KG1 (cell line): Measurements from ENCODE around the gene KRTAP10-5.
"Not testable (repeated sequence)": the region's sequence is repeated elsewhere in the genome, so short reads cannot be mapped to it uniquely, and the experiment has no call there.

Source experiments
- DNase-seq: peaks from one replicate; lab custom pipeline; 2025; lab: John Stamatoyannopoulos, UW

KRTAP10-5 gene

DNA sequence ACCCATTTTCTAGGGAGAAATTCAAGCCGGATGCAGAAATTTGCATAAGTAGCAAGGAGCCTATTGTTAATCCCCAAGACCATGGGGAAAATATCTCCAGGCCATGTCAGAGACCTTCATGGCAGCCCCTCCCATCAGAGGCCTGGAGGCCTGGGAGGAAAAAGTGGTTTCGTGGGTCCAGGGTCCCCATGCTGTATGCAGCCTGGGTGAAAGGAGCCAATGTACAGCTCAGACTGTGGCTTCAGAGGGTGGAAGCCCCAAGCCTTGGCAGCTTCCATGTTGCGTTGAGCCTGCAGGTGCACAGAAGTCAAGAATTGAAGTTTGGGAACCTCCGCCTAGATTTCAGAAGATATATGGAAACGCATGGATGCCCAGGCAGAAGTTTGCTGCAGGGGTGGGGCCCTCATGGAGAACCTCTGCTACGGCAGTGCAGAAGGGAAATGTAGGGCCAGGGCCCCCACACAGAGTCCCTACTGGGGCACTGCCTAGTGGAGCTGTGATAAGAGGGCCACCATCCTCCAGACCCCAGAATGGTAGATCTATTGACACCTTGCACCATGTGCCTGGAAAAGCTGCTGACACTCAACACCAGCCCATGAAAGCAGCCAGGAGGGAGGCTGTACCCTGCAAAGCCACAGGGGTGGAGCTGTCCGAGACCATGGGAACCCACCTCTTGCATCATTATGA is 29.9 kb upstream of the KRTAP10-5 start:
- not testable (repeated sequence) for DNase-seq

DNA sequence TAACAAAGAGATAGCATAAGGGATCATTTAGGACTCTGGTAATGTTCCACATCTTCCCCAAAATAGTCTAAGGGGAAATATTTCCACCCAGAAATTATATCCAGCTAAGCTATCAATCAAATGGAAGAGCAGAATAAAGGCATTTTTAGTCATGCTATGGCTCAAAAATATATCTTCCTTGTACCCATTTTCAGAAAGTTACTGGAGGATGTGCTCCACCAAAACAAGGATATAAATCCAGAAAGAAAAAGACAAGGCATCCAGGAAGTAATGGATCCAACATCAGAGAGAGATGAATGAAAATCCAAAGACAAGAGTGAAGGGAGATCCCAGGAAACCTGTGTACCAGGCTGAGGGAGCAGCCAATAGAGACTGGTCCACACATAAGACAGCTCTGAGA is 28.8 kb upstream of the KRTAP10-5 start:
- no peak for DNase-seq

DNA sequence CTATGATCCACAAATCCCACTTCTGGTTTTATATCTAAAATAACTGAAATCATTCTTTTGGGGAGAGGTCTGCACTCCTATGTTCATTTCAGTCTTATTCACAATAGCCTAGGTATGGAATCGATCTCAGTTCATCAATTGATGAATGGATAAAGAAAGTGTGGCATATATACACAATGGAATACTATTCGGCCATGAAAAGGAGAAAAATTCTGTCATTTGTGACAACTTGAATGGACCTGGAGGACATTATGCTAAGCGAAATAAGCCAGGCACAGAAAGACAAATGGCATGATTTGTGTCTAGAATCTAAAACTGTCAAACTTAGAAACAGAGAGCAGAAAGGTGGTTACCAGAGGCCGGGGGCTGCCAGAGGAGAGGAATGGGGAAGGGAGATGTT is 26.1 kb upstream of the KRTAP10-5 start:
- DNase-seq: no peak

DNA sequence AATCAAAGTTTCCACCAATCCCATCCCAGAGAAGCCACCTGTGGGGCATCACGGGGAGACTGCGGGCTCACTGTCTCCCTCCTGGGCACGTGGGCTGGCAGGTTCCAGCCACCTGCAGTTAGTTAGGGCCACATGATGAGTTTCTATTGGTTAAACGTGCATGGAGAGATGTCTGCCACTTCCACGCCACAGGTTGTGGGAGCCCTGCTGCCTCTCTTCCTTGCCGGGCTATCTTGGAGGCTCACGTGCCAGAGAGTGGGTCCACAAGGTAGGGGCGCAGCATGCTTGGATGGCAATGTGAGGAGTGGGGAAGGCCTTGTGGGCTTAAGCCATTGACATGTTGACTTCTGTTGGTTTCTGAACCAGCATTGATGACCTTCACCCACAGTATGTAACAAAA is 23.5 kb upstream of the KRTAP10-5 start:
- DNase-seq: no peak

DNA sequence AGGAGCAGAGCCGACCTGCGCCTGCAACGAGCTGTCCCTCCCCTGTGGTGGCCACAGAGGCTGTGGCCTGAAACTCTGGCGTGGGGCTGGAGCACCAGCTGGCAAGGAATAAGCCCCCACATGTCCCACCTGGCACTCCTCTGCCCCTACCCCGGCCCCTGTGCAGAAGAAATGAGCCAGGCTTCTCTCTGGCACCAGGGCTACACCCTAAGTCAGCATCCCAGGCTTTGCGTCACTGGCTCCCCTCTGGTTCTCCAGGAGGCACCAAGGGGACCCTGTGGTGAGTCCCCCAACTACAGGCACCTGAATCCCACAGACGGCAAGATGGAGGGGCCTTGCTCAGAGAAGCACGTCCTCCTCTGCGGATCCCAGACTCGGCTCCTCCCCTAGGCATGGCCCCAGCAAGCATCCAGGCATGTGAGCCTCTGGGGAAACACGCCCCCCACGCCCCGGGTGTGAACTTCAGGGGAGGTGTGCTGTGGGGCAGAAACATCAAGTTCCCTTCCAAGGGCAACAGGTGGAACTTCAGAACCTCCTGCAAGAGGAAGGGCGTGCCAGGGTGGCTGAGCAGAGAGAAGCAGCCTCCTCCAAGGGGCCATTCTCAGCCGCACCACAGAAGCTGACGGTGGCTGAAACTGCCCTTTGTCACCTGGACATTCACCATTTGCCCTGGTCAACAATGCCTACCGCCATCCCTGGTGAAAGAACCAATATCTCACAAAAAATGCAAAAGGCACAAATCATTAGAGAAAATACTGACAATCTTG is 22.9 kb upstream of the KRTAP10-5 start:
- no peak for DNase-seq

DNA sequence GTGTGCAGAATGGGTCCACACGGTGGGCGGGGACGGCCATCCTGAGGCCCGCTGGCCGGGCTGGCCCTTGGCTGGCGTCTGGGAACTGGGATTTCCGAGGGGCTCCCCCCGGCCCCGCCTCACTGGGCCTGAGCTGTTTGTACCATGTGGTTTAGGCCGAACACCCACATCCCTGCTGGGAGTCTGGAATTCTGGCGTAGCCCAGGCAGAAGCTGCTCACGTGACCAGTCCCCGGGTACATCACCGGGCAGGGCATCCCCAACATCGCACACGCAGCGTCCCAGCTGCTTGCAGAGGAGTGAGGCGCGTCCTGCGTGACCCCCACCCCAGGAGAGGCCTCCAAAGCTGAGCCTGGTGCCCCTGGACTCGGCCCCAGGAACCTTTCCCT is 22.1 kb upstream of the KRTAP10-5 start:
- DNase-seq: no peak

DNA sequence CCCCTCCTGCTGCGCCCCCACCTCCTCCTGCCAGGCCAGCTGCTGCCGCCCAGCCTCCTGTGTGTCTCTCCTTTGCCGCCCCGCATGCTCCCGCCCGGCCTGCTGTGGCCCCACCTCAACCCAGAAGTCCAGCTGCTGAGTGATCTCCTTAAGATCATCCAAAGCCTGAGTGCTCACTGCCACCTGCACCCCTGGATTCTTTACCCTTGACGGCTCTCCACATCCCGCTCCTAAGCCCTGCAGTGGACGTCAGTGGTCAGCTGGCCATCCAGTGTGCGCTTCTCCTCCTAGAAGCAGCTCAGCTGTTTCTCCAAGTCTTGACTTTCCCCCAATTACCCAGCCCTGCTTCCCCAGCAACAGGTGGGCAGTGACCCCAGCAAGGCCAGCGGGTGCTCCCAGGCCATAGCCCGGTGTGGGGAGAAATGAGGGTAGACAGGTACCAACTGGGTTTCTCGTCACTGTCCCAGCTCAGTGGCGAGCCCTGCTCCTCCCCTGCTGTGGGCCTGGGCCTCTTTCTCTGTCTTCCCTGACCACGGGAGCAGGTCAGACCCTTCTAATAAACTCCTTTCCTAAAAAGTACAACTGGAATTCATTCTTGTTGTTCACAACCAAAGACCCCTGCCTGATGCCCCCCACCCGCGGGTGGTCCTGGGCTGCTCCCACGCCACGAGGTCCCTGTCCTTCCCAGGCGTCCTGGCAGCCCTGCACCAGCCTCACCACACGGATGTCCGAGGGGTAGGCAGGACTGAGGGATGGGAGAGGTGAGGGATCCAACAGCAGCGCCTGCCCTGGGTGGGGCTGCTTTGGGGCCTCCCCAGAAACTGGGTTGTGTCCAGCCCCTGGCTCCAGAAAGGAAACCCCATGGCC is 21.4 kb upstream of the KRTAP10-5 start:
- no peak for DNase-seq

DNA sequence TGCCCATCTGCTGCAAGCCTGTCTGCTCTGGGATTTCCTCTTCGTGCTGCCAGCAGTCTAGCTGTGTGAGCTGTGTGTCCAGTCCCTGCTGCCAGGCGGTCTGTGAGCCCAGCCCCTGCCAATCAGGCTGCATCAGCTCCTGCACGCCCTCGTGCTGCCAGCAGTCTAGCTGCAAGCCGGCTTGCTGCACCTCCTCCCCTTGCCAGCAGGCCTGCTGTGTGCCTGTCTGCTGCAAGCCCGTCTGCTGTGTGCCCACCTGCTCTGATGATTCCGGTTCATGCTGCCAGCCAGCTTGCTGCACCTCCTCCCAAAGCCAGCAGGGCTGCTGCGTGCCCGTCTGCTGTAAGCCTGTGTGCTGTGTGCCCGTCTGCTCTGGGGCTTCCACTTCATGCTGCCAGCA is 20.7 kb upstream of the KRTAP10-5 start:
- DNase-seq: not testable (repeated sequence)

DNA sequence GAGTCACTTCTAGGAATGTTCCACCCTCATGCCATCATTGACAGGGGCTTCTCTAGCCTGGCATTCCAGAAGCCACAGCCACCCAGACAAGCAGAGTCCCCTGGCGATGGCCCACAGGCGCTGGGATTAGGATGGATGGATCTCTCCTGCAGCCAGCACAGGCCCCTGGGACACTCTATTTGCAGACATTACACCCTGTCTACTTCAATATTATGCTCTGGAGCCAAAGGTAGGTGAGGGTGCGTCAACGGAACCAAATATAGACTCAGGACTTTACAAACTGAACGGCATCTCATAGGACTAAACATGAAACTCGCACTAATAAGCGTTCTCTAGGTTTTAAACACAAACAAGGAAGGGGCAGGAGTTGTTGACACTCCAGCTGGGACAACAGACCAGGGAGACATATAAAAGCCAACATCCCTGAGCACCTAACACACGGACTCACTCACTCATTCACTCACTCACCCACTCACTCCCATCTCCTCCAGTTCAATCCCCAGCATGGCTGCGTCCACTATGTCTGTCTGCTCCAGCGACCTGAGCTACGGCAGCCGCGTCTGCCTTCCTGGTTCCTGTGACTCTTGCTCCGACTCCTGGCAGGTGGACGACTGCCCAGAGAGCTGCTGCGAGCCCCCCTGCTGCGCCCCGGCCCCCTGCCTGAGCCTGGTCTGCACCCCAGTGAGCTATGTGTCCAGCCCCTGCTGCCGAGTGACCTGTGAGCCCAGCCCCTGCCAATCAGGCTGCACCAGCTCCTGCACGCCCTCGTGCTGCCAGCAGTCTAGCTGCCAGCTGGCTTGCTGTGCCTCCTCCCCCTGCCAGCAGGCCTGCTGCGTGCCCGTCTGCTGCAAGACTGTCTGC is 19.9 kb upstream of the KRTAP10-5 start, which contains the start of gene KRTAP10-7:
Gene KRTAP10-7, plus strand, starts transcription at position 480 of the 861 bp plus-strand sequence. Its CDS starts 25 bp downstream, at position 505.
- not testable (repeated sequence) for DNase-seq

DNA sequence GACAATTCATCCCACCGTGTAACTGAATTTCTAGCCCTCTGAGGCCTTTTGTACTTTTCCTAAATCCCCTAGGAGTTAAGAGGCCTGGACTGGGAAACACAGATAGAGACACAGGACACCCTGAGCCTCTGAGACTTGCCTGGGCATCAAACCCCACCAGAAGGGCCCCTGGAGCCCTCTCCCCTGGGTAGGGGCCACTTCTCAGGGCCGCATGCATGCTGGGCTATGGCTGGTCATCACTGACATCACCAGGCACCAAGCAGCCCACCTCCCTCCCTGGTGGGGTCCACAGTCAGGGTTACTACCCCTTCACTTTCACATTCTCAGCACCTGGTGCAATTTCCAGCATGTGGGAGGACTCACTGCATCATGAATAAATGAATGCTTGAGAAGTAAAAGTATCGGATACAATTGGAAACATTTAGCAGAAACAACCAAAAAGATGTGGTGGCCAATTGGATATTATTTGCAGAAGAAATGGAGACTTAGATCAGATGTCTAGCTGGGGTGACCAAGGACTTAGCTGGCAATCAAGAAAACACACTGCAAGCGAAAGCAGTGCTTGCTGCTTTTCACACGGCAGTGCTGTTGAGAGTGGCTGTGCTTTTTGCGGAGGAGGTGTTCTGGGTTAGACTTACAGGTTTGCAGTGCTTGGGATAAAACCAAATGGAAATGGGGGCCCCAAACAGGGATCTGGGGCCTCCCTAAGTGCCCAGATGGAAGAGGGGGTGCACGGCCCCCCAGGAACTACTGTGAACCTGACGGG is 19.0 kb upstream of the KRTAP10-5 start:
- no peak for DNase-seq

DNA sequence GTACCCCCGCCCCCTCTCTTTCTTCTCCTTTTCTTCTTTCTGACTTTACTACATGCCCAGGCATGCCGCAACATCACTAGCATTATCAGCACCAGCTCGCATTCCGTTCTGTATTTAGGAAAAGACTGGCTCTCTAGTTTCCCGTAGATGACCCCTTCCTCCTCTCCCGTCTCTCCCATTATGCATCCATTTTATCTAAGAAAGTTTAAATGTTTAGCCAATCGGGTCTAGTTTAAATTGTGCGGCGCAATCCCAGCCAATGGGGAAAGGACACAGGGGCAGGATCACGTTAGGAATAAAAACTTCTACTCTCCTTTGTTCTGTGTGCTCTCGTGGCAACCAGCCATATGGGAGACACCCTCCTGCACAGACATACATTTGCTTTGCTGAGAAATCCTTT is 17.7 kb upstream of the KRTAP10-5 start:
- DNase-seq: no peak

DNA sequence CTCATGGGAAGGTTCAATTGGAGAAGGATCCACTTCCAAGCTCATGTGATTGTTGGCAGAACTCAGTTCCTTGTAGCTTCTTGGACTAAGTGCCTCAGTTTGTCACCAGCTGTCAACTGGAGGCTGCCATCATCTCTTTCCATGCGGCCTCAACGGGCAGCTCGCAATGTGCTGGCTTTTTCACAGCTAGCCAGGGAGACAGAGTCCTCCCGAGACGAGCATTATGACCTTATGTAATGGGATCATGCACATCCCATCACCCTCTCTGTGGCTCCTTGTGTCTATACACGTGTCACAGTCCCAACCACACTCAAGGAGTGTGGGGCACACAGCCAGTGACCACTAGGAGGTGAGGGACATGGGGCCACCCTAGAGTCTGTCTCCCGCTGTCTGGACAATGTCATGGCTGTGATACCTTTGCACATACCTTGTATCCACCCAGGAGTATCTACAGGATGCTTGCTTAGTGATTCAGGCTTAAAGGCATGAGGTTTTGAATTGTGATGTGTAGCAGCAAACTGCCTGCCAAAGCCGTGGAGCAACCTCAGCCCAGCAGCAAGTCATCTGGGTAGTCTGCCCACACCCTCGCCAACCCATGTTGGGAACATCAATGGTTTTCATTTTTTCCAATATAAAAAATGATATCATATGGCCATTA is 15.8 kb upstream of the KRTAP10-5 start:
- DNase-seq: no peak

DNA sequence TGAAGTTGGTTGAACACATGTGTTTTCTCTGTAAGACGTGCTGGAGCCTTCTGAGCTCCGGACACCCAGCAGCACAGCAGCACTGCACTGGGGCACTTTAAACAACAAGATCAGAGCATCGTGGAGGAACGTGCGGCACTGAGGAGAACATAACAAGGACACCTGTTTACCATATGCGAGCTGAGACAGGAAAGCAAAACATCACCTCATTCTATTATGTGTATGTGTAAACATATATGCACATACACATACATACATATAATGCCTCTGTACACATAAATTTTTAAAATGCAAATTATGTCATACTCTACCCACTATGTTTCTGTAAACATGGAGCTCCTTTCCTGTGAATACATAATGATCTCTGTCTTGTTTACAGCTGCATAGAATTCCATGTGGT is 15.1 kb upstream of the KRTAP10-5 start:
- no peak for DNase-seq

DNA sequence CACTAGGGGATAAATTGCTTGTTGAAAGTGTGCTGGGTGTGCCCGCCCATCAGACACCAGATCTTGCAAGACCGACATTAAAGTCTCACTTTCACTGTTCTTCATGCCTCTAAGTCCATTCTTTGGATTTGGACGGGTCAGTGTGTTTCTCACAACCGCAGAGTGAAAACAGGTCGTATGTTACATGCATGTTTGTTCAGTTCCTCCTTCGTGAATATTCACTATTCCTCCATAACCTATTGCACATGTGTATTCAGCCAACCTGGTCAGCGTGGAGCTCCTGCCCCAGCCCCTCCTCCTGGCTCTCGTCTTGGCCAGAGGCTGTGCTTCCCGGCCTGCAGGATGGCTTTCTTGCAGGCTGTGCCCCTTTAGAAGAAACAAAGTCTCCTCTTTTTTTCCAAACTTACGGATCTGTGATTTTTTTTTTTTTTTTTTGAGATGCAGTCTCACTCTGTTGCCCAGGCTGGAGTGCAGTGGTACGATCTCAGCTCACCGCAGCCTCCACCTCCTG is 14.1 kb upstream of the KRTAP10-5 start:
- no peak for DNase-seq

DNA sequence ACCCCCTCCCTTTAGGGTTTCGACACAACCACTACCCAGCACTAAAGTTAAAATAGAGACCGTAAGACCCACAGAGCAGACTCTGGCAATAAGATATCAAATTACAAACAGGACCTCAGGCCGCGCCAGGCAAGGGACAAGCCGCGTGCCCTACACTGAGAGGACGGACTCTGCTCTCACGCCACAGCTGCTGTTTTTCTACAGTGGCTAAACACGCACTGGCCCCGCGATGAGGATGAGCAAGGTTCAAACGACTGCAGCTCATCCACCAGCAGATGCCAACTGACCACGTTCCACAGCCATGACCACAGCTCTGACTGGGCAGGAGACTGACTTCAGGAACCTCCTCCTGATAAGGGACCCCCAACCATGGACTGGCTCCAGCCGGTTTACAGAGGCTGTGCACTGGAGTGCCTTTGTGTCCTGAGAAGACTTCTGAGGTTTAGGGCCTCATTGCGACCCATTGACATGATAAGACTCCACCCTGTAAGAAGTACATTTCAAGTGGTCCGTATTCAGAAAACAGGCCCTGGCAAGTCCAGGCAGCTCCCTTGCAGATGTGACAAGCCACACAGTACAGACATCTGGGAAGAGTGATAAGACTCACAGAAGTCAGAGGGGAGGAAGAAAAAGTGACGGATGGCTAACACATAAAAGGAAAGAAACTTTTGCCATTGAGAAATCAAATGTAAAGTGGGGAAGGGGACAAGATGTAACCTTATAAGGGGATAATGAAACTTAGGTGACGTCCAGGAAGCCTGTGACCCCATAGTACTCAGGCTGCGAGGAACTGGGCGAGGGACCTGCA is 13.4 kb upstream of the KRTAP10-5 start:
- no peak for DNase-seq

DNA sequence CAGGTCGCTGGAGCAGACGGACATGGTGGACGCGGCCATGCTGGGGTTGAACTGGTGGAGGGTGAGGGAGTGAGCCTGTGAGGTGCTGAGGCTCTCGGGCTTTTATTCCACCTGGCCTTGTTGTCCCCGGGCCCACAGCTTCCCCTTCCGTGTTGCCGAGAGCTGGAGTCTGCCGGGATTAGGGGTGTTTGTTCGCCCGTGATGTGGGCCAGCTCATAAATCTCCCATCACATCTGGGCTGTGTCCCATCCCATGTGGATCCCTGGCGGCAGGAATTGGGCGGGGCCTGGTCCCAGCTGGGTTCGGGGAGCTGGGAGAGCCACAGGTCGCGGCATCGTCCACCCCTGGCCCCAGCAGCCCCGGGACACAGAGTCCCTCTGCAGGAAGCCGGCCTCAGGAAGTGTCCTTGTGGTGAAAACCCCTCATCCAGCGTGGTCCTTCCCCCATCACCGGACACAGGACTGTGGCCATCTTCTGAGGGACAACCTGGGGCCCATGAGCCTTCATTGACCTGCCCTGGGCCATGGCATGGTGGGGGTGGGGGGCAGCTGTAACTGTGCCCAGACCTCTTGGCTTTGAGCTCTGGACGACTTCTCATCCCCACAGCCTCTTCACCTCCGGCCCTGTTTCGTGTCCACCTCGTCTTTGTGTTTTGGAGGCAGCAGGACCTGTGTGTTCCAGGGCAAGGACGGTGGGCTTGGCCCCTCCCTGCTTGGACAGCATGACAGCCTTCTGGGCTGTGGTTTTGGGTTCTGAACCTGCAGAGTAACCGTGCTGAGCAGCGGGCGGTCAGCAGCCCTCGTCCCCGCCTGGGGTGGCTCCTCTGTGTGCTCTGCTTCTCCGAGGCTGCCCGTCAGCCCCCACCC is 12.3 kb upstream of the KRTAP10-5 start, which contains the start of gene KRTAP10-6:
Gene KRTAP10-6, minus strand, starts transcription at position 60 of the 866 bp plus-strand sequence. Its CDS starts 21 bp downstream, at position 39.
- DNase-seq: no peak

DNA sequence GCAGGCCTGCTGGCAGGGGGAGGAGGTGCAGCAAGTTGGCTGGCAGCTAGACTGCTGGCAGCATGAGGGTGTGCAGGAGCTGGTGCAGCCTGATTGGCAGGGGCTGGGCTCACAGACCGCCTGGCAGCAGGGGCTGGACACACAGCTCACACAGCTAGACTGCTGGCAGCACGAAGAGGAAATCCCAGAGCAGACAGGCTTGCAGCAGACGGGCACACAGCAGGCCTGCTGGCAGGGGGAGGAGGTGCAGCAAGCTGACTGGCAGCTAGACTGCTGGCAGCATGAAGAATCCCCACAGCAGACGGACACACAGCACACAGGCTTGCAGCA is 11.4 kb upstream of the KRTAP10-5 start:
- DNase-seq: not testable (repeated sequence)
